ACHN (cell line): ENCODE data around the gene SLC8B1.

Experiments
- DNase-seq: peaks from one replicate; pipeline ENCODE4 v3.0.0-alpha.2; 2015
- in situ Hi-C: cut with HindIII; loops from 2 replicates; pipeline ENCODE4 v1.10.0; 2017; ENCODE audit warnings: low sequenced_read_pairs, low pct_ligation_motif_present, low pct_unique_long_range_greater_than_20kb

The SLC8B1 gene

DNA sequence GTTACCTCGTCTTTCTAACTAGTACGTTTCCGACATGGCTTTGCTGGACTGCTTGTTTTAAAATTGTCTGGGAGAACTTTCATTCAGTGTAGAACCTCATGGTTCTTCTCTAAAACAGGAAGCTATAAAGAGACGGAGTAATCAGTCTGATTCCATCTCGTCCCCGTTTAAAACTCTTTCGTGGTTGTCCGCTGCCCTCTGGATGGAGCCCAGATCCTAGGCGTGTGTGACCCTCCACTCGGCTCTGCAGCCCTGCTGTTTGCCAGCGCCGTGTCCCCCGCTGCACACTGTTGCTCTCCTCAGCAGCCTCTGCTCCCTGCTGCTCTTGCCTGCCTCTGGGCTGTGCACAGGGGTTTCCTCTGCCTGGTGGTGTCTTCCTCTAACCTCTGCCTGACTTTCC is 50.2 kb downstream of the SLC8B1 start:
- in situ Hi-C loops, result no loop called here
- DNase-seq, result no peak

DNA sequence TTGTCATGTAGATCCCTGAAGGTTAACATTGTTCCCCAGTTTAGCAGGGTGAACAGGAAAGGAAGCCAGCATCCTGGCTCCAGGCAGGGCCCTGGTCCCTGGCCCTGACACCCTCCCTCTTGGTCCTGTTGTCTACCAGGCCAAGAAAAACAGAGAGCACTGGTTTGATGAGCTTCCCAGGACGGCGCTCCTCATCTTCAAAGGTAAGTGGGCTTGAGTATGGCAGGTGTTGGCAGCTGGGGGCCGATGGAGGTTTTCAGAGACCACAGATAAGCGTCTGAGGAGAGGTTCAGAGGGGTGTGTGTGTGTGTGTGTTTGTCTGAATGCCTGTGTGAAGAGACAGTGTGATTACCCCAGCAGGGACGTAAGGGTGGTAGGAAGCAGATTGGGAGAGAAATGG is 56.3 kb downstream of the SLC8B1 start:
- in situ Hi-C loops, result no loop called here
- no peak for DNase-seq

DNA sequence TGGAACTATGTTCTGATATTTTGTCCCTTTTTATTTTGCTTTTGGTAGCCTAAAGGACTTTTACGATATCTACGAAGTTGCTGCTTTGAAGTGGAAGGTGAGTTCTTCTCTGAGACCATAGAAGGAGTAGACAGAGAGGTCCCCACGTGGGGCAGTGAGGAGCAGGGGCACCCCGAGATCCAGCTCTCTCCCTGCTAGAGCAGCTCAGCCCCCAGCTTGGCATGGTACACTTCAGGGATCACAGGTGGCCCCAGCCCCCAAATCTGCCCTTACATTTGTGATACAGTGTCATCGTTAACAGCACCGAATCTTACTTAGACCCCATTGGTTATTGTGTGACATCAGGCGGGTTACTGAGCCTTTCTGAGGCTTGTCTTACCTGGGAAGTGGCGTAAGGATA is 56.8 kb downstream of the SLC8B1 start:
- no peak for DNase-seq
- in situ Hi-C loops, result no loop called here

DNA sequence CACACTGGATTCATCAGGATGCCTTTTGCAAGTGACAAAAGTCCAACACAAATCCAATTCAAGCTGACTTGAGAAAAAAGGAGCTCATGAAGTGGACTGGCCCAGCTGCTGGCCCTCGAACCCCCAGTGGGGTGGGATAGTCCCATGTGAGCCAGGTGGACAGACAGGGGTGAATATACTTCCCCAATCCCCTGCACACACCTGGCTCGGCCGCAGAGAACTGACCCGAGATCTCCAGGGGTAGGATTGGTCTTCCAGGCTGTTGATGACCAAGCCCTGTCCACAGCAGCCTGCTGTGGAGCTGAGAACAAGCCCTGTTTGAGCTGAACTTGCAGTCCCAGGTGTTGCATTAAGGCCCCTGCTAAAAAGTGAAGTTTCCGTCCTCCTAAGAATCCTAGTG is 57.4 kb downstream of the SLC8B1 start:
- in situ Hi-C loops, result no loop called here
- DNase-seq, result no peak

DNA sequence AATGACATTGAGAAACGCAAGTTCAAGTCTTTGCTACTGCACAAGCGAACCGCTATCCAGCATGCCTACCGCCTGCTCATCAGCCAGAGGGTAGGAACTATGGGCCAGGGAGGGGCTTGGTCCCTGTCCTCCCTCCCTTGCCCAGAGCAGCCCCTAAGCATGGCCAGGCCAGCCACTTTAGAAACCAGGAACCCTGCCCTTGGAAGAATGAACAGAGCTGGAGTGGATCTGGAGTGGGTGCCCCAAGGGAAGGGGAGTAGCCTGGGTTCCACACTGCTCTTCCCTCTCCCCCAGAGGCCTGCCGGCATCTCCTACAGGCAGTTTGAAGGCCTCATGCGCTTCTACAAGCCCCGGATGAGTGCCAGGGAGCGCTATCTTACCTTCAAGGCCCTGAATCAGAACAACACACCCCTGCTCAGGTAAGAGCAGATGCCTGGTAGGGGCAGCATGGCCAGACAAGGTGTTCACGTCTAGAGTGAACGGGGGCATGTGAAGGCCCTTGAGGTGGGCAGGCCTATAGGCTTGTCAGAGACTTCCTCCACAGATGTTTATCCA is 57.9 kb downstream of the SLC8B1 start:
- in situ Hi-C loops, result no loop called here
- DNase-seq, result no peak

DNA sequence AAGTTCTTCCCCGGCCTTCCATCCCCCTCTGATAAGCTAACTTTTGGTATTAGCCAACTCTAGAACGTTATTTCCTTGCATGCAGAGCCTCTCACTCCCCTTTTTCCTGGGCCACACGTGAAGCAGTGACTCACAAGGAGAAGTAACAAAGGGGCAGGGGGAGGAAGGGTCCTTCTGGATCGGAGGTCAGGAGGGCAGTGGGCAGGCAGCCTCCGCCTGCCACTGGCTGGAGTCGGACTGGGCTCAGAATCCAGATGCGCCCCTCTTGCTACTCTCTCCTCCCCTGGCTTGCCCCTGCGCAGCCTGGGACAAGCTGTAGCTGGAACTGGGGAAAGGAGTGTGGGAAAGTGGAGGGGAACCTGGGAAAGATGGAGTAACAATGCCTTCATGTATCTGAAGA is 58.6 kb downstream of the SLC8B1 start:
- no peak for DNase-seq
- in situ Hi-C loops, result no loop called here

DNA sequence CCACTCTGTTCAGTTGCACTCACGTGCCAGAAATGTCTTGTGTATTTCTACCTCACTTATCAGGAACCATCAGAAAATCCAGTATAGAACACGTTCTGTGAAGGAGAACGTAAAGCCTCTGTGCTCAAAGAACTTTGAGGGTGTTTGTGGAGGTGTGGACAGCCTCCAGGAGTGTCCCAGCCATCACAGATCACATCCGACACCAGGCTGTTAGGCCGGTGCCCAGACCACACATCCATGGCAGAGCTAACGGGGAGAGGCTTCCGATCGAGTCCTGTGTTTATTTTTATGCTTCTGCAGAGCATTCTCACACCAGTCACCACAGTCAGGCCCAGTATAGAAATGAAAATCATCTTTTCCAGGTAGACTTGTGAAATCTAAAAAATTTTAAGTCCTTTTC is 60.1 kb downstream of the SLC8B1 start:
- no peak for DNase-seq
- in situ Hi-C loops, result no loop called here

DNA sequence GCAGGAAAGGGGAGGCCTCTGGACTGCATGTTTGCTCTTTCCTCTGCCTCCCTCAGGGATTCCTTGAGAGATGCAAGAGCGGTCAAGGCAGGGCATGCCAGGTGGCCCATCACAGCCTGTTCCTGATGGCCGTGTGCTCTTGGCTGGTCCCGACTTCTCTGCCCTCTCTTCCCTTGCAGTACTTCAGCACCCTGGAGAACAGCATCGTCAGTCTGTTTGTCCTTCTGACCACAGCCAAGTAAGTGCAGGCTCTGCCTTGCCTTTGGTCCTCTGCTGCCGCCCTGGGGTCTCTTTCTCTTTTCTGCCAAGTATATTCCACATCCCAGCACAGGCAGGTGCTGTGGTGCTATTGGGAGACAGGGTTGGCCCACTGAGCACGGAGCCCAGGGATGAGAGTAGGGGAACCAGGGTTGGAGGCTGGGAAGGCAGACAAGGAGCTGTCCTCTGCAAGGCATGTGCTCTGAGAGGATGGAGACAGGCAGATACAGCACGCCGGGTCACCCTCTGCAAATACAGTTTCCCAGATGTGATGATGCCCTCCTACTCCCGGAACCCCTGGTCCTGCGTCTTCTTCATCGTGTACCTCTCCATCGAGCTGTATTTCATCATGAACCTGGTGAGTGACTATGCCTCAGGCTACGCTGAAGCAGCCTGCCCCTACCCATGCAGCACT is 61.7 kb downstream of the SLC8B1 start:
- DNase-seq, result no peak
- in situ Hi-C loops, result no loop called here

DNA sequence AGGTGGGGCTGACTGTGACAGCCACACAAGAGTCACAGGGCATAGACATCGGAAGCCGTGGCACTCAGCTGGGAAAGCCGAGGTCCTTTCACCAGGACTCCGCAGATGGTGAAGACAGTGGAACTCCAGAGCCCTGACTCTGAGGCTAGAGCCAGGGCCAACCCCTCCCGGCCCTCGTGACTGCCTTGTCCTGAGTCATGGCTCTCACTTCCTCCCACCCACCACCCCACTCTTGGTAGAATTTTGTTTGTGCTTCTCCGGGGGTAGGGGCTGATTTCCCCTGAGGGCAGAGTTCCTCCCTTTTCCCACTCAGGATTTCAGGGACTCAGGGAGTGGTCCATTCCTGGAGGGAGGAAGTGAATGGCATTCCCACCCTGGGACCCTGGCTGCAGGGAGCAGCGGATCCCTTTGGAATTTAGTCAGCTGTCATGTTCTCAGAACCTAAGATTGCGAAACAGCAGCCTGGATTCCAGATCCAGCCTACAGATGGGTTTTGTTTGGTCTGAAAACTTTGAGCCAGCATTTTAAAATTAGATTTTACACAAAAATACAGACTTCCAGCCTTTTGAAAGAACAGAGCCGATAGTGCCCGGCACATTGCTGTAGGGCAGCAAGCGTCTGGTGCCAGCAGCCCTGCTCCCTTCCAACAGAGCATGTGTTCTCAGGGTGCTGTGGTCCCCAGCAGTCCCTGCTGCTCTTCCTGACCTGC is 62.9 kb downstream of the SLC8B1 start:
- in situ Hi-C loops, result no loop called here

DNA sequence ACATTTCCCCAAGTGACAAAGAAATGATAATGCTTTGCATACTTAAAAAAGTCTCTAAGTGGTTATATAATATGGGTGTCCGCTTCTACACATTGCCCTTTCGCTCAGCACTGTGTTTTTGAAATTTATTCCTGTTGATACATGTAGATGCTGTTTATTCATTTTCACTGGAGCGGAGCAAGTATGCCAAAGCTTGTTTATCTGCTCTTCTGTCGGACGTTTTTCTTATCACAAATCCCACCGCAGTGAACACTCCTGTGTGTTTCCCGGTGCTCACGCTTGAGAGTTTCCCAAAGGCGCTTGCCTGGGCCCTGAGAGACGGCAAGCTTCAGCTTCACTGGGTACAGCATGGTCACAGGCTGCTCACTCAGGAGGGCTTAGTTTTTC is 63.5 kb downstream of the SLC8B1 start:
- in situ Hi-C loops, result no loop called here
- DNase-seq, result no peak

More for the DNA sequence above, 62.9 kb downstream of the SLC8B1 start:
- no peak for DNase-seq

DNA sequence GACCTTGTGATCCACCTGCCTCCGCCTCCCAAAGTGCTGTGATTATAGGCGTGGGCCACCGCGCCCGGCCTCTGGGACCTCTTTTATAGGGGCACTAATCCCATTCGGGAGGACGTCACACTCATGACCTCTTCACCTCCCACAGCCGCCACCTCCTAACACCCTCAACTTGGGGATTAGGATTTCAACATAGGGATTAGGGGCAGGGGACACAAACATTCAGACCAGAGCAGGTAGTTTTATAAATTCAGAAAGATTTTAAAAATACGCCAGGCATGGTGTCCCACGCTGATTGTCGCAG is 64.2 kb downstream of the SLC8B1 start:
- in situ Hi-C loops, result no loop called here
- DNase-seq, result no peak

DNA sequence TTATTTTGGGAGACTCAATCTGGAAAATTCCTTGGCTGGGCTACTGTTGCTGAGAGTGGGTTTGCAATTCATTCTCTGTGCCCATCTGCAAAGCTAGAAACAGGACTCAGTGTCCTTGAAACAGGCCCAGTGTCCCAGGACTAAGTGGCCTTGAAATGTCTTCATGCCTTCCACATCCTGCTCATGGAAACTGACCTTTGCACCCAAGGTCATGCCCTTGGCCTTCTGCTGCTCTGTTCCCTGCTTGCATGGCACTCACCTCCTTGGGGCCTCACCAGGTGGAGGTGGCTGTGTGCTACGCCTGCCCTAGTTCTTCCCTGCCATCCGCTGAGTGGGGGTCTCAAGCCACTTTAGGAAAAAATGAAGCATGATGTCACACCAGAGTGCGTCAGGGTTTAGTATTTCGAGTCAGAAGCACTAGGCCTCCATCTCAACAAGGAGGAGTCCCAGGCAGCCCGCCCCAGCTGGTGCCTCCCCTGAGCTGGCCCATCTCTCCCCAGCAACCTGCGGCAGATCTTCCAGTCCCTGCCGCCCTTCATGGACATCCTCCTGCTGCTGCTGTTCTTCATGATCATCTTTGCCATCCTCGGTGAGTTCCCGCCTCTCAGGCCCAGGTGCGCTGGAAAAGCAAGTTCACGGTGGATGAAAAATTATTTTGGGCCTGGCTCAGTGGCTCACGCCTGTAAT is 65.5 kb downstream of the SLC8B1 start:
- in situ Hi-C loops, result no loop called here
- no peak for DNase-seq

DNA sequence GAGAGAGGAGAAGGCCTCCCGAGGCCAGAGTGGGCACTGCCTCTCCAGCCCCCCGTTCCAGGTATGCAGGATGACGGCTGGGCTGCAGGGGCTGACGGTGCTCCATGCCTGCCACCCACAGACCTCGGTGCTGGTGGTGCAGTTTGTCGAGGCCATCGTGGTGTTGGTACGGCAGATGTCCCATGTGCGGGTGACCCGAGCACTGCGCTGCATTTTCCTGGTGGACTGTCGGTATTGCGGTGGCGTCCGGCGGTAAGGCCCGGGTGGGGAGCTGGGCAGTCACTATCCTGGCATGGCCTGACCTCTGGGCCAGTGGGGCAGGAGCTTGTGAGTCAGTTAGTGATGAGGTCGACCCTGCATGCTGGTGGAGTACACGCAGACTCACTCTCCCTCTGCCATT is 66.3 kb downstream of the SLC8B1 start:
- DNase-seq, result no peak
- in situ Hi-C loops, result no loop called here

DNA sequence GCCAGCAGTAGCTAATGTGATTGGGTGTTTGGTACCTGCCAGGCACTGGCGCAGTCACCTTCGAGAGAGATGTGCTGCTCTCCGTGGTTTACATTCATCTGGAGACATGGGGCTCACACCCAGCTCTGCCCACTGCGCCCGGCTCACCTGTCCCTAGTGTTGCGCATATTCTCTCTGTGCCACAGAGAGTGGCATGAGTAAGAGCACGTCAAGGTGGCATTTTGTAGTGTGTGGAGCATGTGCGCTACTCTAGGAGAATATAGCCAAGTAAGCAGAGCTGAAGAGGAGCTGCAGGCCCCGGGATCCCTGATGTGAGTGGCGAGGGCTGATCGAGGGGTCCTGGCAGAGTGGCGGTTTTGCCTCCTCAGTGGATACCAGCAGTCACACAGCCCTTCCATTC is 66.8 kb downstream of the SLC8B1 start:
- DNase-seq, result no peak
- in situ Hi-C loops, result no loop called here

DNA sequence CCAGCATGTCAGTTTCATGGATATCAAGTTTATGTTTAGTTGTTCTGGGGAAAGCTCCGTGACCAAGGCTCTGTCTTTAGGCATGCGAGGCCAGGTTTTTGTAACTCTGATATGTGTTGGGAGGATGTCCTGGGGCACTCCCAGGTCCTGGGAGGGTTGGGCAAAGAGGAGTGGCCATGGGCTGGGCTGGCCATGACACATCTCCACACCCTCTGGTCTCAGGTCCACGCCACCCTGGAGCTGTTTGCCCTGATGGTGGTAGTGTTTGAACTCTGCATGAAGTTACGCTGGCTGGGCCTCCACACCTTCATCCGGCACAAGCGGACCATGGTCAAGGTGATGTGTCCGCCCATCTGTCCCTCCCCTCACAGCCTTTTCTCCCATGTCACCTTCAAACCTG is 67.3 kb downstream of the SLC8B1 start:
- DNase-seq, result no peak
- in situ Hi-C loops, result no loop called here

DNA sequence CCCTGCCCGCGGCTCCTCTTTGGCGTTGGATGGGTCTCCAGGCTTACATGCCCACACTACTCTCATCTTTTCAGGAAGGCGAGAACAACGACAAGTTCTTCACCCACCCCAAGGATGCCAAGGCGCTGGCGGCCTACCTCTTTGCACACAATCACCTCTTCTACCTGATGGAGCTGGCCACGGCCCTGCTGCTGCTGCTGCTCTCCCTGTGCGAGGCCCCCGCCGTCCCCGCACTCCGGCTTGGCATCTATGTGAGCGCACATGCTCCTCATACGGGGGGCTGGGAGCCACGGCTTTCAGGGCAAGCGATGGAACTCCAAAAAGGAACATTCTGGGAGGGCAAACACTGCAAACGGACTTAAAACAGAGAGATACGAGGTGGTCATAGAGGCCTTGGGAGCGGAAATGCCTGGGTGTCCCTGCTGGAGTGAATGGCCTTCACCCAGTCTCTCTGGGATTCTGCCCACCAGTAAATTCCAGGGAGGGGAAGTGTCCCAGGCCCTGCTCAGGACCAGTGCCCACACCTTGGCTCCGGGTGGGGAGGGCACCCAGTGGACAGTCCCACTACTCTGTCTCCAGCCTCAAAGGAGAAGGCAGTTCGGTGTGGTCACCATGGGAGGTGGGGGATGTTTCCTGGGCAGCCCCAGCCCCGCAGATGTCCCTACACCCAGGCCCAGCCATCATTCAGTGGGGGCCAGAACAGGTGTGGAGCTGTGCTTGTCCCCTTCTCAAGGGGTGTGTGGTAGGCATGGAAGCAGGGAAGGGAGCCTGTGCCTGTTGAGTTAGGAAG is 68.6 kb downstream of the SLC8B1 start:
- DNase-seq, result no peak
- in situ Hi-C loops, result no loop called here

DNA sequence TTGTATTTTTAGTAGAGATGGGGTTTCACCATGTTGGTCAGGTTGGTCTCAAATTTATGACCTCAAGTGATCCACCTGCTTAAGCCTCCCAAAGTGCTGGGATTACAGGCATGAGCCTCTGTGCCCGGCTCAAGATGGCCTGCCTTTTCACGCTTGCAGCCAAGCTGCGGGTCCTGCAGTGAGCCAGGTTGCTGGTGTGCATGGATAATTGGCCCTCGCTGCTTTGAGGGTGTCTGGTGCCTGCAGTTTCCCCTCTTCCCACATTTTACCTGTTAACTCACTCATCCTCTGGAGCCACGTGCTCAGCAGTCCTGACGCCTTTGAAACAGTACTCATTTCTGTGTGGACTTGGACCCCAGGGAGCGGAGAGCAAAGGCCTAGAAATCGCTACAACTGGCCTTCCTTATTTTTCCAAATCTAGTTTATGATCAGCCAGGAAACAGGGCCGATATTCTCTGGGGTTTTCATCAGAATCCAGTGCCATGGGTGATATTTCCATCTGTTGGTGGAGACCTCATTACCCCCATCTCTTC is 71.4 kb downstream of the SLC8B1 start:
- no peak for DNase-seq
- in situ Hi-C loops, result no loop called here

DNA sequence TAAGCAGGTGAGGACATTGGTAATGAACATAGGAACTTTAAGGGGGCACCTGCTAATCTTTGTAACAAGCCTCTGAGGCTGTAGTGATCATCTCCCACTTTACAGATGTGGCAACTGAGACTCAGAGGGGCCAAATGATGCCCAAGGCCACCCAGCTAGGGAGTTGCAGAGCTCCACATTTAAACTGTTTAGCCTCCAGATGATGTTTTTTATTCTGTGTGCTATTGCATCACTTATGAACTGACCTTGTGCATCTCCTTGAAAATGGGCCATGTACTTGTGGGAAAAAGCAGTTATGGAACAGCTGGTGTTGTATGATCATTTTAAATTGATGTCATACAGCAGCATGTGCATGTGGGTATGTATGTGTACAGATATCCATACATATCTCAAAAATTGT is 72.2 kb downstream of the SLC8B1 start:
- in situ Hi-C loops, result no loop called here
- no peak for DNase-seq
